Activated CD8-positive, alpha-beta memory T cell treated with anti-CD3 and anti-CD28 coated beads, Interleukin-2, amount 50 U/mL, for 1 hour (primary cell): ENCODE data around the gene AKAP8L.

Experiments
- DNase-seq: peaks from one replicate; pipeline ENCODE4 v3.0.0-alpha.2; 2020; ENCODE audit errors: extremely low read depth

The AKAP8L gene

DNA sequence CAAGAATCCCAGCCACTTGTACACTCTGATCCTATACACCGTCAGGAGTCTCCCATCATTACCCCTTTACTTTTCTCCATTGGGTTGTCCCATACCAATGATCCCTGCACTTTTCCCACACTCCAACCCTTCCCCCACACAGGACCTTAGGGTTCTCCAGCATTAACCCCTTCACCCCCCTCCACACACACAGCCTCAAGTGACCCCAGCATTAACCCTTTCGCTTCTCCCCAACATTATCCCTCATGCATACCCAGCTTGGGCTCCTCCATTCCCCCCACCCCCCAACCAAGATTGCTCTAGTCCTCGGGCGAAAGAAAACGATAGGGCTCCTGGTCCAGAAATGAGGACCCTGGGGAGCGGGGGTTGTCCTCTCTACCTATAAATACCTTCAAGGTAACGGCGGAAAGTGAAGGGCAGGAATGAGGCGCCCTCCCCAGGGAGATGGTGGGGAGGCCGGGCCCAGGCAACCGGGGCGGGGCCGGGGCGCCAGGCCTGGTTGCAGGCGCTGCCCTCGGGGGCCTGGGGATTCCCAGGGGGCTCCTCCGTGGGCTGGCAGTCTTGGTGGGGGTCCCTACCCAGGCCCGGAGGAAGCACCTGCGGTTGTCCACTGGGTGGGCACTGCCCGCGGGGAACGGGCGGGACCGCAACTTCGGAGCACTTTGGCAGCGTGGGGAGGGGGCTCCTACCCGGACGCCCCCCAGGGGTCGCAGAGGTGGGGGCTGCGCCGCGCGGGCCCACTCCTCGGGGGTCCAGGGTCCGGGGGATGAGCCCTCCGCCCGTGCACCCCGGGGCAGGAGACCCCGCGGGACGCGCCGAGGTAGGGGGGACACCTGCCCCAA, 30.2 kb upstream of the AKAP8L start:
- no peak for DNase-seq

- no peak for DNase-seq
These were observed 29.4 kb upstream of the AKAP8L start for GRCh38 chr19:15448044-15448777.

DNA sequence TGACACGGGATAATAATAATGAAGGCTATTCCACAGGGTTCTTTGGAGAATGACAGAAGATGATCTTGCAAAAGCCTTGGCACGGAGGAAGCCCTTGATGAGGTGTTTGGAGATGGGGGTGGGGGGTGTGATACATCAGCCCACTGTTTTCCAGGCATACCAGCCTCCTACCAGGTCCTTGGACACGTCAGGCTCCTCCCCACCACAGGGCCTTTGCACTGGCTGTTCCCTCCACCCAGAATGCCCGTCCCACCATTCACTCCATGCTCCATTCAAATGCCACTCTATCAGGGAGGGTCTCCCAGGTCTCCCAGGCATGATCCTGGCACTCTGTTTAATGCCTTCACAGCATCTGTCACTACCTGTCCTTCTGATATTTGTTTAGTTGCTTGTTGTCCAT, 28.3 kb upstream of the AKAP8L start:
- no peak for DNase-seq

DNA sequence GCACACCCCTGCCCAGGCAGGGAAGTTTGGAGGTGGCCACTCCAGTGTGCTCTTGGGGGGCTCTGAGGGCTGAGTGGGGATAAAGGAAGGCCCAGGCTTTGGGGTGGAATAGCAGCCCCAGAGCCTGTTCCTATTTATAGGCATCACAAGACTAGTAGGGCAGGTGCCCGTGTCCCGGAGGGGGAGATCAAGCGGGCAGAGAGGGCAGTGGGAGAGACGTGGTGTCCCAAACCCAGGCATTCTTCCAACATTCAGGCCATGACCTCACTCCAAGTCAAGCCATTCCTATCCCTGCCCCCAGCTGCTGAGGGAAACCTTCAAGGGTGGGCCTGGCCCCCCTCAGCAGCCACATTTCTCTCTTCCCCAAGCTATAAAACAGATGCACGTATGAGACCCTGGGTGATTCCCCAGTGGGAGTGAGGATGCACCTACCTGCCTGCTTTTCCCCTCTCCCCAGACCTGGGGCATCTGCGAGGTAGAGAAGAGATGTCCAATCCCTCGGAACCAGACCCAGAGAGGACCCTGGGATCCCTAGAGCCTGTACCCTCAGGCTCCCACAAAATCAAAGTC, 27.1 kb upstream of the AKAP8L start:
- no peak for DNase-seq

DNA sequence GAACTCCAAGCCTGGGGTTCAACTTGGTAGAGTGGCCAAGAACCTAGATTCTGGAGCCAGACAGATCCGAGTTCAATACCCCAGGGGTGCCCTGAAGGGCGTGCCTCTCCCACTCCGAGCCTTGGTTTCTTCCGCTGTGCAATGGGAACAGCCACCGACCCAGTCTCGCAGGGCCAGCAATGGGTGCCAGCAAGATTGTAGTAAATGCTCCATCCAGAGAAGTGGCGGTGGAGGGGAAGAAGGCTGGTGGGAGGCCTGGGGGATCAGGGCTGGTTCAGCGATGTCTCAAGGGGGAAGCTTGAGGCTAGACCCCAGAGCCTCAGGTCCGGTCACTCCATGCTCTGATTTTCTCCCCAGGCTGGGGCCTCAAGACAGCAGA, 26.4 kb upstream of the AKAP8L start:
- DNase-seq = no peak

DNA sequence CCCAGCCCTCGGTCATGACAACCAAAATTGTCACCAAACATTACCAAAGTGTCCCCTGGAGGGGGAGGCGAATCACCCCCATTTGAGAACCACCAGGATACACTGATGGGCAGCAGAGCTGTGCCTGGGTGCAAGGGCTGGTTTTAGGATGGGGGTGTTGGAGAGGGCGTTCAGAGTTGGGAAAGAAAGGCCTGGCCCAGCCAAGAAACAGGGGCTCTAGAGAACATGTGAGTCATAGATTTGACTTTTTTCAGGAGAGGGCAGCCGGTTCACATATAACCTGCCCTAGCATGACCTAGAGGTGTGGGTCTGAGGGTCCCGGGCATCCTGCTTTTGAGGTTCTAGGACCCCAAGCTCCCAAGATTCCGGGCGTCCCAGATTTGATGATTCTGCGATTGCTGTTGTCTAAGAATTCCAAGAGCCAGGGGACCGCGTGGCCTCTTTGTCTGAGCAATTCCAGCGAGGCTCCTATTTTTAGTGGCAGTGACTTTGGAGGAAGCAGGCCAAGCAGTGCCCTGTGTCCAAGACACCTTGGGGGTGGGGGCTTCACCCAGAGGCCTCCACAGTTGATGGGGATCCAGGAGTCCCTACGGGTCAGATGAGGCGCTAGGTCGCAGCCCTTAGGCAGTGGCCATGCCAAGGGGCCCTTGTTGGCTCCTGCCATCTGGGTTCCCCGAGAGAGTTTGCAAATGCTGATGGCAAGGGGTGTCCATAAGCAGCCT, 25.9 kb upstream of the AKAP8L start:
- DNase-seq = no peak

- DNase-seq = no peak
These were observed 25.1 kb upstream of the AKAP8L start for GRCh38 chr19:15443838-15444237.

GRCh38 chr19:15443325-15443724, 24.5 kb upstream of the AKAP8L start:
- DNase-seq = no peak

DNA sequence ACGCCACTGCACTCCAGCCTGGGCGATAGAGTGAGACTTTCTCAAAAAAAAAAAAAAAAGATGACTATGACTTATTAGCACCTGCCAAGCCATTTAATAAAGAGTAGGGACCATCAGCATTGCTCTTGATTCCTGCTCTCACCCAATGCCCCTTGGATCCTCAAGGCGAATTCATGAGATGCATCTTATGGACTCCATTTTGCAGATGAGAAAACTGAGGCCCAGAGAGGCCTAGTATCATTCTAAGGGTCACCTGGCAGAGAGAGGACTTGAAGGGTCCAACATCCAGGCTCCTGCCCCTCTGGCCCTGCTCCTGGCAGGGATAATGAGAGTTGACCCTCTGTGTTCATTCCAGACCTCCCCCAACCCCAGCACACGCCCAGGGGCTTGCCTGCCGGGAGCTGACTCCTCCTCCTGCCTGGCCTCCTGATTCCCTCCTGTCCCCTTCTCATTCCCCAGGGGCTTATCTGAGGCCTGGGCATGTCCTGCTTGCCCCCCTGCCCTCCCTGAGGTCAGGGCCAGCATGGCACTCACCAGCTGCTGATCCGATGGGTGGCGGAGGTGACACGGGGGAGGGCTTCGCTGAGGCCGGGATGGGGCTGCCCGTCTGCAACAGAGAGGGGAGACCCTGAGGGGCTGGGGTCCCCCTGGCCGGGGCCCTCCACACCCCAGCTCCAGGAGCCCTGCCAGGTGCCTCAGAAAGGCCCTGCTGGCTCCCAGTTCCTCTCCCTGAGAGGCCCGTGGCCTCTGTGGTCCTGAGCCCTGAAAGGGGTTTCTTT, 23.5 kb upstream of the AKAP8L start:
- no peak for DNase-seq

GRCh38 chr19:15441317-15441716, 22.5 kb upstream of the AKAP8L start:
- DNase-seq = no peak

GRCh38 chr19:15439821-15440641, 21.2 kb upstream of the AKAP8L start:
- no peak for DNase-seq

DNA sequence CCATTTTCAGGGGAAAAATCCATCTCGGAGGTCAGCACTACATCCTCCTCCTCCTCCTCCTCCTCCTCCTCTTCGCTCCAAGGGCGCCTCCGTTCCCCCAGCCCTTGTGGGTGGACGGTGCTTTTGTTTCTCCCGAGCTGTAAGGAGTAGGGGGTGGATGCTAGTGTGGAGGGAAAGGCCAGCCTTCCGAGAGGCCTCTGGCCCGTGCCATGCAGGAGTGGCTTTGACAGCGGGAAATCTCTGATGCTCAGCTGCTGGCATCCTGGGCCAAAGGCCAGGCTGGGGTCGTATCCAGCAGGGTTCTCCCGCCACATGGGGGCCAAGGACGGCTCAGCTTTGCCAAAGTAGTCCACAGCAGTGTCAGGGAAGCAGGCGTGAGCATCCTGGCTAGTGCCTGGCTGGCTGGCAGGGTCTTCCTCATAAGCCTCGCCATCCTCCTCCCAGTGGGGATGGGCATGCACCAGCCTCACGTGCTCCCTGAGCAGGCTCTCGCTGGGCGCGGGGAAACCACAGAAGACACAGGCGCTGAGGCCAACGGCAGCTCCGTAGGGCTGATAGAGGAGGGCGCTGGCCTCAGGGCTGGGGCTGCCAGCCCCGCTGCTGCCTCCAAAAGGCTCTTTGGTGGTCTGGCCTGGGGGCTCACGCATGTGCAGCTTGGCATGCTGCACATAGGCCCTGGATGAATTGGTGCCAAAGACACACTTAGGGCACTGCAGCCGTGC, 20.5 kb upstream of the AKAP8L start:
- no peak for DNase-seq

DNA sequence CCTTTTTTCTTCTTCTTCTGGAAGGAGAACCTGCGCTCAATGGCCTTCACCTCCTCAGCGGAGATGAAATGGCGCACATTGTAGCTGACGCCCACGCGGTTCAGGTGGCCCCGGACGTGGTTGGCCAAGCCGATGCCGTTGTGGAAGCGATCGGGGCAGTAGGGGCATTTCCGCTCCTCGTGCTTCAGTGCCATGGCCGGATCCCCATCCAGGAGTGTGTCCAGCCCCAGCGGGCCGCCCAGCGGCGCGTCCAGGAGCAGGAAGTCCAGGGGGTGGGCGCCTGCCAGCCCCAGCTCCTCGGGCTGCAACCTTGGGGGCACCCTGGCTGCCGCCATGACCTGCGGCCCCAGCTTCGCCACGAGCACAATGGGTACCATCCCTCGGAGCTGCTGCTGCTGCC, 19.8 kb upstream of the AKAP8L start:
- DNase-seq = no peak

GRCh38 chr19:15438124-15438496, 19.3 kb upstream of the AKAP8L start:
- DNase-seq = no peak

- DNase-seq = no peak
These were observed 18.8 kb upstream of the AKAP8L start for GRCh38 chr19:15437355-15438123.

DNA sequence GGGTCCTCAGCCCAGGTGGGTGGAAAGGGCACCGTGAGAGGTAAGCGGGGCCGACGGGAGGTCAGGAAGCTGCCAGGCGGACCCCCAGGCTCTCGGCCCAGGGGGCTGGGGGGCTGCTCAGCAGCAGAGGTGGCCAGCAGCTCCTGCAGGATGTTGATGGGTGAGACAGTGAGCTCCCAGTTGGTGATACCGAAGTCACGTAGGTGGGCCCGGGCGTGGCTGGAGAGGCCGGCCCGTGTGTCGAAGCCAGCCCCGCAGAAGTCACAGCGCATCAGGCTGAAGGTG, 18.0 kb upstream of the AKAP8L start:
- DNase-seq = no peak

DNA sequence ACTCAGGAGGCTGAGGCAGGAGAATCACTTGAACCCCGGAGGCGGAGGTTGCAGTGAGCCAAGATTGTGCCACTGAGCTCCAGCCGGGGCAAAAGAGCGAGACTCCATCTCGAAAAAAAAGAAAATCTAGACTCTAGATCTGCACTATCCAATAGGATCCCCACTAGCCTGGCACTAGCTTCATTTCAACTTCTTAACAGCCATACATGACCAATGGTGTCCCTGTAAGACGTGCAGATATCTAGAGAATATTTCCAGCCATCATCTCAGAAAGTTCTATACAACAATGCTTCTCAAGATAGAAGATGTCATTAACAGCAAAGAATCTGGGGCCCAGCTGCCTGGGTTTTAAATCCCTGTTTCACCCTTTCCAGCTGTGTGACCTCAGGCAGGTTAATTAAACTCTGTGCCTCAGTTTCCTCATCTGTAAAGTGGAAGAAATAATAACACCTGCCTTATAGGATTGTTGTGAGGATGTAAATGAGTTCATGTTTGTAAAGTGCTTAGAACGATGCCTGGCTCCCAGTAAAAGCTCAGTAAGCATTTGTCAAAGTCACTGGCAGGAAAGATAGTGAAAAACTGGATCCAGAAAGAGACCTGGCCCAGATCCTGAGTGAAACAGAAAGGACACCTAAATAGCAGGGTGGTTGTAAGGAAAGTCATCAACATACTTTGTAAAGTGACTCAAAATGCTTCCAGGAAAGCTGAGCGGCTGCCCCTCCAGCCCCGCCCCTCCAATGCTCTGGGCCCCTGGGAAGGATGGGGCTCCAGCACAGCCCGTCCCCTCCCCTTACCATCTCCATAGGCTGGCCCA, 17.4 kb upstream of the AKAP8L start:
- DNase-seq = no peak

DNA sequence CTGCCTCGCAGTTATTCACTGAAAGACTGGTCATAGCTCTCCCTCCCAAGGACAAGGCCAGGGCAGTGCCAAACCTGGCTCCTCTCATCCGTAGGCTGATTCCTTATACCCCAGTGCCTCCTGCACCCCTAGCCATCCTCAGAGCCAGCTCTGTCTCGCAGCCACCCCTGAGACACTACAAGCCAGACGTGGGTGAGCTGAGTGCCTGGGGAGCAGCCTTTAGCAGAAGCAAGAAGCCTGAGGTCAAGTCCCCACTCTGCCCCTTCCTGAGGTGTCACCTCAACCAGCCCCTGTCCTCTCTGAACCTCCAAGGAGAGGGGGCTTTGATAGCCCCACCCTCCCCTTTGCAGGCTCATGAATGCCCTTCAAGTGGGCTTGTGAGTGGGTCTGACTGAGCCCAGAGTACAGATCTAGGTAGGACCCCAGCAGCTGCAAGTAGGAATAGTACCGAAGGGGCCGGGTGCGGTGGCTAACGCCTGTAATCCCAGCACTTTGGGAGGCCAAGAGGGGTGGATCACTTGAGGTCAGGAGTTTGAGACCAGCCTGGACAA, 14.8 kb upstream of the AKAP8L start:
- no peak for DNase-seq
